ENCODE measurements around the gene PCDHGA1. TPM values are rescaled to one million over a fixed set of nuclear protein-coding genes. Genes with fewer than 3 reads are reported as not detected.

Gene PCDHGA1
- total RNA-seq, 1 experiment from 2014 or later: 0.64 TPM

DNA sequence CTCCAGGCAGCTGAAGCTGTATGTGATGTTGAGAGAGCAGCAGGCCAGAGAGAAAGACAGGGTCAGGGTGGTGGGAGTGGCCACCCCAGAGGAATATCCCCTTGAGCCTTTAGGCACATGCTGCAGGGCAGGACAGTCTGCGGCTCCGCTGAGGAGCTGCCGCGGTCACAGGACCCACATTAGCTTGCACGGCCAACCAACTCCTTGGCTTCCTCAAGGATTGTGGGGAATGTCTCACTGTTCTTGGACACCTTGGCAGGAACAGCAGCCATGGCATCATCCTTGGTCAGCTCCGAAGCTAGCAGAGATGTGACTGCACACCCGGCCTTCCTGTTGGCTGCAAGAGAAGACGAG is 186.3 kb downstream of the PCDHGA1 start:
- Mint-ChIP-seq H3K4me1 (ENCODE audit: low read depth, unreplicated experiment) (no peaks in the 10 kb centered on the region), H3K27ac (ENCODE audit: unreplicated experiment) (no peak overlapping the region), H3K27me3 (ENCODE audit: insufficient read depth, unreplicated experiment) (no peaks in the 10 kb centered on the region), H3K36me3 (ENCODE audit: insufficient read depth, unreplicated experiment) (peaks cover 100% of the 10 kb centered on the region), H3K4me3 (ENCODE audit: unreplicated experiment) (no peak overlapping the region), H3K9me3 (ENCODE audit: unreplicated experiment) (no peaks in the 10 kb centered on the region)
- TF ChIP-seq, protein P1, sequence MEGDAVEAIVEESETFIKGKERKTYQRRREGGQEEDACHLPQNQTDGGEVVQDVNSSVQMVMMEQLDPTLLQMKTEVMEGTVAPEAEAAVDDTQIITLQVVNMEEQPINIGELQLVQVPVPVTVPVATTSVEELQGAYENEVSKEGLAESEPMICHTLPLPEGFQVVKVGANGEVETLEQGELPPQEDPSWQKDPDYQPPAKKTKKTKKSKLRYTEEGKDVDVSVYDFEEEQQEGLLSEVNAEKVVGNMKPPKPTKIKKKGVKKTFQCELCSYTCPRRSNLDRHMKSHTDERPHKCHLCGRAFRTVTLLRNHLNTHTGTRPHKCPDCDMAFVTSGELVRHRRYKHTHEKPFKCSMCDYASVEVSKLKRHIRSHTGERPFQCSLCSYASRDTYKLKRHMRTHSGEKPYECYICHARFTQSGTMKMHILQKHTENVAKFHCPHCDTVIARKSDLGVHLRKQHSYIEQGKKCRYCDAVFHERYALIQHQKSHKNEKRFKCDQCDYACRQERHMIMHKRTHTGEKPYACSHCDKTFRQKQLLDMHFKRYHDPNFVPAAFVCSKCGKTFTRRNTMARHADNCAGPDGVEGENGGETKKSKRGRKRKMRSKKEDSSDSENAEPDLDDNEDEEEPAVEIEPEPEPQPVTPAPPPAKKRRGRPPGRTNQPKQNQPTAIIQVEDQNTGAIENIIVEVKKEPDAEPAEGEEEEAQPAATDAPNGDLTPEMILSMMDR (IDR thresholded peaks at IDR 0.05; ENCODE audit: insufficient read depth in 1 of 2, low read depth in 1 of 2, low read length in 1 of 2, severe bottlenecking in 1 of 2, unreplicated experiment in 1 of 2): no peak
- H3K4me1 ChIP-seq: no peaks in the 10 kb centered on the region
- no peak for DNase-seq
- no peak overlapping the region for H3K4me3 ChIP-seq (ENCODE audit: low read depth, low read length)
- H3K9me3 ChIP-seq: no peaks in the 10 kb centered on the region
- ChIA-PET POLR2A (no interaction called here), CTCF (no interaction called here)
- no peaks in the 10 kb centered on the region; the same call in 1 of the 2 replicates for H3K36me3 ChIP-seq (ENCODE audit: control insufficient read depth, insufficient read depth, low read length)
- BruUV-seq (replicated peaks): no TSS peak
- intact Hi-C loops (cut with micrococcal nuclease; ENCODE audit: unreplicated experiment): no loop called here
- no peaks in the 10 kb centered on the region for H3K27me3 ChIP-seq (replicated peaks; ENCODE audit: control insufficient read depth, insufficient read depth, low read length)

GRCh38 chr5:141517312-141517711 is 187.0 kb downstream of the PCDHGA1 start:
- TF ChIP-seq, protein P1 (IDR thresholded peaks at IDR 0.05; ENCODE audit: insufficient read depth in 1 of 2, low read depth in 1 of 2, low read length in 1 of 2, severe bottlenecking in 1 of 2, unreplicated experiment in 1 of 2): no peak
- H3K27me3 ChIP-seq (replicated peaks; ENCODE audit: control insufficient read depth, insufficient read depth, low read length): no peaks in the 10 kb centered on the region
- no peaks in the 10 kb centered on the region for H3K9me3 ChIP-seq
- DNase-seq: no peak
- ChIA-PET CTCF (no interaction called here), POLR2A (no interaction called here)
- no TSS peak for BruUV-seq (replicated peaks)
- no peaks in the 10 kb centered on the region for H3K9me3 Mint-ChIP-seq (ENCODE audit: unreplicated experiment)
- no peak overlapping the region for H3K4me3 Mint-ChIP-seq (ENCODE audit: unreplicated experiment)
- no peaks in the 10 kb centered on the region for H3K36me3 ChIP-seq (ENCODE audit: control insufficient read depth, insufficient read depth, low read length)
- H3K27me3 Mint-ChIP-seq (ENCODE audit: insufficient read depth, unreplicated experiment): no peaks in the 10 kb centered on the region
- peaks cover 100% of the 10 kb centered on the region for H3K36me3 Mint-ChIP-seq (ENCODE audit: insufficient read depth, unreplicated experiment)
- no peaks in the 10 kb centered on the region for H3K4me1 Mint-ChIP-seq (ENCODE audit: low read depth, unreplicated experiment)
- intact Hi-C loops (cut with micrococcal nuclease; ENCODE audit: unreplicated experiment): no loop called here
- no peak overlapping the region for H3K4me3 ChIP-seq (ENCODE audit: low read depth, low read length)
- H3K4me1 ChIP-seq: no peaks in the 10 kb centered on the region
- H3K27ac Mint-ChIP-seq (ENCODE audit: unreplicated experiment): no peak overlapping the region

- Histone ChIP-seq H3K36me3 (ENCODE audit: control insufficient read depth, insufficient read depth, low read length) (no peaks in the 10 kb centered on the region), H3K4me3 (ENCODE audit: low read depth, low read length) (no peak overlapping the region), H3K4me1 (no peaks in the 10 kb centered on the region), H3K27me3 (replicated peaks; ENCODE audit: control insufficient read depth, insufficient read depth, low read length) (no peaks in the 10 kb centered on the region), H3K9me3 (no peaks in the 10 kb centered on the region)
- TF ChIP-seq, protein P1 (IDR thresholded peaks at IDR 0.05; ENCODE audit: insufficient read depth in 1 of 2, low read depth in 1 of 2, low read length in 1 of 2, severe bottlenecking in 1 of 2, unreplicated experiment in 1 of 2): no peak
- Mint-ChIP-seq H3K4me1 (ENCODE audit: low read depth, unreplicated experiment) (no peaks in the 10 kb centered on the region), H3K27me3 (ENCODE audit: insufficient read depth, unreplicated experiment) (no peaks in the 10 kb centered on the region), H3K4me3 (ENCODE audit: unreplicated experiment) (no peak overlapping the region), H3K9me3 (ENCODE audit: unreplicated experiment) (no peaks in the 10 kb centered on the region), H3K36me3 (ENCODE audit: insufficient read depth, unreplicated experiment) (peaks cover 94% of the 10 kb centered on the region), H3K27ac (ENCODE audit: unreplicated experiment) (no peak overlapping the region)
- no TSS peak for BruUV-seq (replicated peaks)
- no peak for DNase-seq
- ChIA-PET CTCF (interaction anchor here (0.6 kb wide), 2 partner anchors 39 to 171 kb away, joined by 4 to 5 read pairs; no protein-coding TSS in a partner anchor), POLR2A (no interaction called here)
- intact Hi-C loops (cut with micrococcal nuclease; ENCODE audit: unreplicated experiment): no loop called here
These were observed 187.7 kb downstream of the PCDHGA1 start for GRCh38 chr5:141517880-141518617.
